Myocyte (in vitro differentiated cells): ENCODE measurements around the gene AKAP1. TPM values are rescaled to one million over a fixed set of nuclear protein-coding genes. Genes with fewer than 3 reads are reported as not detected.

ENCODE experiments used
- DNase-seq: peaks from one replicate; pipeline ENCODE4 v3.0.0-alpha.2; 2012; ENCODE audit warnings: low read depth
- total RNA-seq: library from RNA; depleted of rRNA; stranded (reverse); fragments of >200 nt; gene quantifications from 2 replicates; pipeline ENCODE4 v1.2.3, GENCODE V29; 2014

AKAP1 gene
- total RNA-seq, 1 donor from 2014 or later = 47.4 TPM

GRCh38 chr17:57125406-57125805 is 40.4 kb downstream of the AKAP1 start:
- no peak for DNase-seq

GRCh38 chr17:57125866-57126265 is 40.8 kb downstream of the AKAP1 start:
- peak; percentile 70 for DNase-seq

- peak; percentile 88 for DNase-seq
Observed at GRCh38 chr17:57130708-57131461, 45.8 kb downstream of the AKAP1 start.

GRCh38 chr17:57132663-57133062 is 47.6 kb downstream of the AKAP1 start:
- no peak for DNase-seq

GRCh38 chr17:57133486-57133885 is 48.4 kb downstream of the AKAP1 start:
- no peak for DNase-seq

GRCh38 chr17:57135026-57135788 is 50.2 kb downstream of the AKAP1 start:
- DNase-seq = no peak

GRCh38 chr17:57135789-57136291 is 50.8 kb downstream of the AKAP1 start:
- DNase-seq = no peak

GRCh38 chr17:57136355-57136754 is 51.3 kb downstream of the AKAP1 start:
- no peak for DNase-seq

GRCh38 chr17:57138030-57138911 is 53.2 kb downstream of the AKAP1 start:
- DNase-seq = no peak

- peak; percentile 82 for DNase-seq
Observed at GRCh38 chr17:57138956-57139576, 54.0 kb downstream of the AKAP1 start.

GRCh38 chr17:57140316-57140715 is 55.3 kb downstream of the AKAP1 start:
- DNase-seq = peak; percentile 86

GRCh38 chr17:57142925-57143324 is 57.9 kb downstream of the AKAP1 start:
- DNase-seq = peak; percentile 98

GRCh38 chr17:57143361-57143760 is 58.3 kb downstream of the AKAP1 start:
- DNase-seq = peak; percentile 75

- DNase-seq = no peak
Observed at GRCh38 chr17:57143919-57144318, 58.9 kb downstream of the AKAP1 start.

GRCh38 chr17:57144567-57144966 is 59.5 kb downstream of the AKAP1 start:
- no peak for DNase-seq

GRCh38 chr17:57145347-57145746 is 60.3 kb downstream of the AKAP1 start:
- no peak for DNase-seq

GRCh38 chr17:57146273-57146672 is 61.2 kb downstream of the AKAP1 start:
- DNase-seq = no peak

- DNase-seq = no peak
Observed at GRCh38 chr17:57151798-57152197, 66.8 kb downstream of the AKAP1 start.

- no peak for DNase-seq
Observed at GRCh38 chr17:57152967-57153528, 68.0 kb downstream of the AKAP1 start.

GRCh38 chr17:57154921-57155320 is 69.9 kb downstream of the AKAP1 start:
- no peak for DNase-seq

- DNase-seq = peak; percentile 22
Observed at GRCh38 chr17:57158325-57158724, 73.3 kb downstream of the AKAP1 start.
